CD4-positive, alpha-beta T cell (primary cell): ENCODE measurements around the gene NAV2. TPM values are rescaled to one million over a fixed set of nuclear protein-coding genes. Genes with fewer than 3 reads are reported as not detected.

Experiments
- ATAC-seq: fragments of 200-7000 bp; cut with Tn5 transposase; one replicate; pipeline ENCODE4 v1.10.0; 2022; ENCODE audit warnings: mild to moderate bottlenecking; ENCODE audit not compliant: poor library complexity
- CTCF ChIA-PET: fragments of 350-600 bp; sonication (Branson Sonifier 250); formaldehyde crosslinking; loops from one replicate; lab custom pipeline; 2021; ENCODE audit warnings: antibody characterized with exemption, inconsistent platforms; lab: Charles Lee
- POLR2A ChIA-PET: fragments of 350-600 bp; sonication (Branson Sonifier 250); formaldehyde crosslinking; loops from one replicate; lab custom pipeline; 2021; ENCODE audit warnings: antibody characterized with exemption, inconsistent platforms; lab: Charles Lee
- DNase-seq, 14 experiments: peaks; one replicate each; pipeline ENCODE4 v3.0.0-alpha.2; 2013 to 2020; ENCODE audit warnings: mixed read lengths in 2 of 14
- H3K27ac ChIP-seq, 2 donors: one replicate each; pipeline versions ENCODE4 v1.5.1 to v1.7.0; 2013; ENCODE audit warnings: low read length in 2 of 2, low read depth in 1 of 2, mild to moderate bottlenecking in 1 of 2
- H3K27me3 ChIP-seq, 2 experiments: 1 replicate in 1 of 2; 2 replicates in 1 of 2; pipeline versions ENCODE4 v1.6.1 to v1.7.0; 2013; ENCODE audit warnings: low read length in 2 of 2, control low read depth in 1 of 2, mild to moderate bottlenecking in 1 of 2, moderate library complexity in 1 of 2; ENCODE audit not compliant: insufficient read depth in 2 of 2, control insufficient read depth in 1 of 2
- H3K36me3 ChIP-seq: one replicate; pipeline ENCODE4 v1.6.1; 2013; ENCODE audit warnings: low read length, control low read depth; ENCODE audit not compliant: insufficient read depth
- H3K4me1 ChIP-seq: one replicate; pipeline ENCODE4 v1.6.1; 2013; ENCODE audit warnings: low read length, control low read depth; ENCODE audit not compliant: insufficient read depth
- H3K4me3 ChIP-seq: one replicate; pipeline ENCODE4 v1.5.1; 2013; ENCODE audit warnings: mild to moderate bottlenecking, low read length, moderate library complexity
- H3K9me3 ChIP-seq, 2 experiments: 1 replicate in 1 of 2; 2 replicates in 1 of 2; pipeline versions ENCODE4 v1.6.1 to v1.7.0; 2013; ENCODE audit warnings: low read length in 2 of 2, mild to moderate bottlenecking in 2 of 2, control low read depth in 1 of 2, moderate library complexity in 1 of 2; ENCODE audit not compliant: control insufficient read depth in 1 of 2, insufficient read depth in 1 of 2
- H3K27ac Mint-ChIP-seq: one replicate; pipeline ENCODE4 v1.8.0; 2020; ENCODE audit warnings: mixed read lengths
- H3K27me3 Mint-ChIP-seq: one replicate; pipeline ENCODE4 v1.8.0; 2021; ENCODE audit warnings: mixed read lengths
- H3K36me3 Mint-ChIP-seq: one replicate; pipeline ENCODE4 v1.8.0; 2021; ENCODE audit warnings: low read depth, mixed read lengths
- H3K4me1 Mint-ChIP-seq: one replicate; pipeline ENCODE4 v1.8.0; 2021; ENCODE audit warnings: low read depth, mixed read lengths
- H3K4me3 Mint-ChIP-seq: one replicate; pipeline ENCODE4 v1.8.0; 2020; ENCODE audit warnings: mild to moderate bottlenecking, mixed read lengths
- H3K9me3 Mint-ChIP-seq: one replicate; pipeline ENCODE4 v1.8.0; 2020; ENCODE audit warnings: mixed read lengths
- intact Hi-C, 2 experiments: fragments of 100-400 bp; cut with DNase I in 1 of 2; cut with micrococcal nuclease in 1 of 2; formaldehyde crosslinking; loops; one replicate each; pipeline versions ENCODE4 v1.15.1 to v1.9.0; 2023 to 2025; cut with DNase I, micrococcal nuclease
- total RNA-seq, 174 experiments: library from RNA in 2 of 174; stranded (reverse) in 2 of 174; gene quantifications; one replicate each; pipeline ENCODE4 v1.2.3 and lab custom pipeline; 2021 to 2026
- TF ChIP-seq, protein P1 (sequence below): fragments of 200-600 bp; IDR thresholded peaks from one replicate; pipeline ENCODE4 v1.8.0; 2022; ENCODE audit warnings: antibody characterized with exemption, mild to moderate bottlenecking

NAV2 gene
- total RNA-seq, 2 experiments from 2014 or later: 0.55 to 0.64 TPM

DNA sequence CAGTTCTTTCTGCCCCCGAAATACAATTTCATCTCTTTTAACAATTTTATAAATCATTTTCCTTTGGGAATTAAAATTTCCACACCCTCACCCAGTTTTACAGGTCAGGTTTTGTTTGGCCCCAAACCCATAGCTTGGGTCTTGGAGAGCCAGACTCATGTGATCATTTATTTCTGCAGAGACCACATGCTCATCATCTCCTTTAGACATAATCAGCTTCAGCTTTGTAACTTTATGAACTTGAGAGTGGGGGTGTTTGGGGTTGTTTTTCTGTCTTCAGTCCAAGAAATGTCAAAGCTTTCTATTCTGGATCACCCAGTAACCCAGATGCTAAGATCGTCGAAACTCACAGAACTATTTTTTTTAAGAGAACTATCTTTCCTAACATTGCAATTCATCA is 376.7 kb downstream of the NAV2 start:
- H3K27me3 Mint-ChIP-seq: no peaks in the 10 kb centered on the region
- DNase-seq (no peak), ATAC-seq (no peak)
- no peak overlapping the region for H3K27ac Mint-ChIP-seq
- Histone ChIP-seq H3K27ac (no peak overlapping the region), H3K9me3 (no peaks in the 10 kb centered on the region), H3K4me1 (no peaks in the 10 kb centered on the region), H3K27me3 (no peaks in the 10 kb centered on the region), H3K4me3 (no peak overlapping the region), H3K36me3 (no peaks in the 10 kb centered on the region)
- ChIA-PET CTCF (no interaction called here), POLR2A (no interaction called here)
- intact Hi-C loops: no loop called here
- H3K4me3 Mint-ChIP-seq: no peak overlapping the region
- no peaks in the 10 kb centered on the region for H3K9me3 Mint-ChIP-seq
- H3K4me1 Mint-ChIP-seq: peaks cover 6% of the 10 kb centered on the region
- TF ChIP-seq, protein P1, sequence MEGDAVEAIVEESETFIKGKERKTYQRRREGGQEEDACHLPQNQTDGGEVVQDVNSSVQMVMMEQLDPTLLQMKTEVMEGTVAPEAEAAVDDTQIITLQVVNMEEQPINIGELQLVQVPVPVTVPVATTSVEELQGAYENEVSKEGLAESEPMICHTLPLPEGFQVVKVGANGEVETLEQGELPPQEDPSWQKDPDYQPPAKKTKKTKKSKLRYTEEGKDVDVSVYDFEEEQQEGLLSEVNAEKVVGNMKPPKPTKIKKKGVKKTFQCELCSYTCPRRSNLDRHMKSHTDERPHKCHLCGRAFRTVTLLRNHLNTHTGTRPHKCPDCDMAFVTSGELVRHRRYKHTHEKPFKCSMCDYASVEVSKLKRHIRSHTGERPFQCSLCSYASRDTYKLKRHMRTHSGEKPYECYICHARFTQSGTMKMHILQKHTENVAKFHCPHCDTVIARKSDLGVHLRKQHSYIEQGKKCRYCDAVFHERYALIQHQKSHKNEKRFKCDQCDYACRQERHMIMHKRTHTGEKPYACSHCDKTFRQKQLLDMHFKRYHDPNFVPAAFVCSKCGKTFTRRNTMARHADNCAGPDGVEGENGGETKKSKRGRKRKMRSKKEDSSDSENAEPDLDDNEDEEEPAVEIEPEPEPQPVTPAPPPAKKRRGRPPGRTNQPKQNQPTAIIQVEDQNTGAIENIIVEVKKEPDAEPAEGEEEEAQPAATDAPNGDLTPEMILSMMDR: no peak
- H3K36me3 Mint-ChIP-seq: no peaks in the 10 kb centered on the region

GRCh38 chr11:20089796-20090653 is 377.4 kb downstream of the NAV2 start:
- no peak overlapping the region for H3K4me3 Mint-ChIP-seq
- no peaks in the 10 kb centered on the region for H3K27me3 Mint-ChIP-seq
- intact Hi-C loops: no loop called here
- DNase-seq (no peak), ATAC-seq (no peak)
- Histone ChIP-seq H3K27me3 (no peaks in the 10 kb centered on the region), H3K36me3 (no peaks in the 10 kb centered on the region), H3K4me1 (no peaks in the 10 kb centered on the region), H3K4me3 (no peak overlapping the region), H3K27ac (no peak overlapping the region), H3K9me3 (no peaks in the 10 kb centered on the region)
- TF ChIP-seq, protein P1: no peak
- peaks cover 6% of the 10 kb centered on the region for H3K4me1 Mint-ChIP-seq
- ChIA-PET POLR2A (no interaction called here), CTCF (no interaction called here)
- H3K36me3 Mint-ChIP-seq: no peaks in the 10 kb centered on the region
- no peak overlapping the region for H3K27ac Mint-ChIP-seq
- H3K9me3 Mint-ChIP-seq: no peaks in the 10 kb centered on the region

DNA sequence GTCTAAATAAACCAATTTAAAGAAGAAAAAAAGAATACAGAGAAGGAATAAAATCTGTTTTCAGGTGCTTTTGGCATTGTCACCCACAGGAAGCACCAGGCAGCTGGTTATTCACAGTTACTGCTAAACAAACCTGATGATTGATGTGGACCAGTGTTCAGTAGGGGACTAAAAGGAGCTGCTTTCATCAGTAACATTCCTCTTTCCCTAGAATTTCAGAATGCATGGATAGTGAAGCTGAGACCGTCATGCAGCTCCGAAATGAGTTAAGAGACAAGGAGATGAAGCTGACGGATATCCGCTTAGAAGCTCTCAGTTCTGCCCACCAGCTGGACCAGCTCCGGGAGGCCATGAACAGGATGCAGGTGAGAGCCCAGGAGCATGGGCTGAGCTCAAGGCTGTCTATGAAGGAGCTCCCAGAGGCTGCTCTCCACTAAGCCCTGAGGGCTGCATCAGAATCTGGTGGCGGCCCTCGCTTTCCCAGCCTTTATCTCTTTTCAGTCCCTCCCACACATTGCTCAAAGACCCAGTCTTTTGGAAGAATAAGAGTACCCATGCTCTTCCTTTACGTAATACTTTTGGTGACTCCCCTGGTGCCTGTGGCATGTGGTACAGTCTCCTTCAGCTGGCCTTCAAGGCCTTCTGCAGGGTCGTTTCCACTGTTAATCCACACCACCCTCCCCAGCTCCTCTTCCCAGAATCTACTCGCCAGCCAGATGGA is 378.2 kb downstream of the NAV2 start:
- no peak for ATAC-seq
- H3K9me3 ChIP-seq: no peaks in the 10 kb centered on the region
- CTCF ChIA-PET: no interaction called here

More for the DNA sequence above, 378.2 kb downstream of the NAV2 start:
- Mint-ChIP-seq H3K27me3 (no peaks in the 10 kb centered on the region), H3K4me3 (no peak overlapping the region), H3K9me3 (no peaks in the 10 kb centered on the region), H3K4me1 (peaks cover 6% of the 10 kb centered on the region), H3K36me3 (no peaks in the 10 kb centered on the region), H3K27ac (no peak overlapping the region)
- H3K27me3 ChIP-seq: no peaks in the 10 kb centered on the region
- intact Hi-C loops: no loop called here
- no peaks in the 10 kb centered on the region for H3K4me1 ChIP-seq
- H3K27ac ChIP-seq: no peak overlapping the region
- no peak overlapping the region for H3K4me3 ChIP-seq
- TF ChIP-seq, protein P1: no peak
- no peak for DNase-seq
- no peaks in the 10 kb centered on the region for H3K36me3 ChIP-seq
- POLR2A ChIA-PET: no interaction called here
